ENCODE data around the gene CLEC18B.
"Not testable (repeated sequence)": the region's sequence is repeated elsewhere in the genome, so short reads cannot be mapped to it uniquely, and the experiment has no call there.

Gene CLEC18B

DNA sequence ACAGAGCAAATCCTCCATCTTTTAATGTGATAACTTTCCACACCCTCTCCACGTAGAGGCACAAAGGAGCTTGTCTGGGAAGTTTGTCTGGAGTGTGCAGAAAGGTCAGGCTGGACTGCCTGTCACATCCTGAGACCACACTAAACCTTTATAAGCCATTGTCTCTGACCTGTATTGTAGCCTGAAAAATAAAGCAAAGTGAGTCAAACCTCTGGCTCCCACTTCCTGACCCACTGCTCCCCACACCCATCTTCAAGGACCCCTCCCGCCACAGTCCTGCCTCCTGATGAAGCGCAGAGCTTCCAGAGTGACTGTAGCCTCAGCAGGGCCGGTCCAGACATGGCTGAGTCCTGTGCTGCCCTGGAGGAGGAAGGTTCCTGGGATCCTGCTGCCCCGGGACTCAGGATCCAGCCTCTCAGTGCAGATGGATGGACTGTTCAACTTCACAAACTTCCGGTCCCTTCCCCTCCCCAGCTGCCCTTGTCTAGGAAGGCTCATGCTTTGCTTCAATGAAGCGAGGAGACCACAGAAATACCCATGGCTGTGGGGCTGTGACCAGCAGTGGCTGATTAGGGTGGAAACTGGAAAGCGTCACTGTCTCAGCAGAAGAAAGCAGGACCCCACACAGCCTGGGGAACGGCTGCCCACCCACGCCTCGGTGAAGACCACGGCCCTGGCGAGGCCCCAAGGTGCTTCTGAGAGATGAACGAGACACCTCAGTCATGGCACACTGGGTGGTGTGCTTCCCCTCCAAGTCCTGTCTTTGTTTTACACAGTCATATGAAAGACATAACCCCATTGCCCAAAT lies 30.9 kb upstream of the CLEC18B start:
- Histone ChIP-seq H3K36me3 (ENCODE audit: insufficient read depth, low read length) (peaks cover 18% of the 10 kb centered on the region), H3K9me3 (ENCODE audit: control insufficient read depth, insufficient read depth, low read length) (no peaks in the 10 kb centered on the region), H3K9ac (ENCODE audit: low read depth, low read length) (no peak overlapping the region), H3K4me1 (ENCODE audit: insufficient read depth, low read length) (no peaks in the 10 kb centered on the region)

DNA sequence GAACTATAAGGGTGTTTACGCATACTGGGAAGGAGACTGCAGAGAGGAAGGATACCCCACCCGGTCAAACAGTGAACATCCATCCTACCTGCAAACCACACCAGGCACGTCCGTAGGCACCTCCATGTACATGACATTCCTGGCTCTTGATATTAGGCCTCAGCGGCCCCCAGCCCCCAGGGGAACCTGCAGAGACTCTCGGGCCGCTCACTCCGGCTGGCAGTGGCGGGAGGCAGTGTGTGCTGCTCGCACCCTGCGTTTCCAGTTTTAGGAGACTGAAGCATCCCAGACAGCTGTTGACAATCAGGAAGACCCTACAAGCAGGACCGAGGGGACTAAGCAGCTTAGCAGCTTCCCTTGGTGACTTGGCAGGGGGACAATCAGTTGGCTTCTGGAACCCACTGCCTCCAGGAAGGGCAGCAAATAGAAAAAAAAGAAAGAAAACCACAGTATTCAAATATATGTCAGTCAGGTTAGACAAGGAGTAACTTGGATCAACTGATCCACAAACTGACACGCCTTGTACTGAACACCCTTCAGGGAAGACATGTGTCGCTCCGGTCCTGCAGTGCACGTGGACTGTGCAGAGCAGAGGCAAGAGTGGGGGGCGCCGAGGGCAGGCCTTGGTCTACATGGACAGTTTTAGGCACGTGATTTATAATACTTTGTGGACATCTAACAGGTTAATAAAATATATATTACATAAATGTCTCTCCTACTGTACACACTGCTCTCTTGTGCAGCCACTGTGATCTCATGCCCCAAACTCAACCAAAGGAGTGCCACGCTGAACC lies 29.9 kb upstream of the CLEC18B start:
- no peaks in the 10 kb centered on the region for H3K9me3 ChIP-seq (ENCODE audit: control insufficient read depth, insufficient read depth, low read length)
- no peaks in the 10 kb centered on the region for H3K4me1 ChIP-seq (ENCODE audit: insufficient read depth, low read length)
- peaks cover 14% of the 10 kb centered on the region for H3K36me3 ChIP-seq (ENCODE audit: insufficient read depth, low read length)
- H3K9ac ChIP-seq (ENCODE audit: low read depth, low read length), result no peak overlapping the region

DNA sequence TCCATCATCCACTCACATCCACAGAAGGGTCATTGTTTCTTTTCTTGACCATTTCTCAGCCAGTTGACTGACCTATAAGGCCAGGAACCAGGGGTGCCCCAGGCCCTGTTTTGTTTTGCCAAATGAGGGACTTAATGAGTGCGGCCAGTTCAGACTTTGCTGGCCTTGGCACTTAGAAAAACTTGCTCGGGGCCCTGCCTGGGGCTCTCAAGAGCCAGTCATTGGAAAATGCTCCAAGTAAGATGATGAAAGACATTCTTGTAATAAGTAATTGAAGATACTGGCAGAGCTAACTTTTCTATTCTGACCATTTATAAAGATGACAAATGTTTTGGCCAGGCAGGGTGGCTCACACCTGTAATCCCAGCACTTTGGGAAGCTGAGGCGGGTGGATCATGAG lies 29.0 kb upstream of the CLEC18B start:
- peaks cover 6% of the 10 kb centered on the region; the same call in 1 of the 2 replicates for H3K36me3 ChIP-seq (ENCODE audit: insufficient read depth, low read length)
- H3K4me1 ChIP-seq (ENCODE audit: insufficient read depth, low read length), result no peaks in the 10 kb centered on the region
- H3K9me3 ChIP-seq (ENCODE audit: control insufficient read depth, insufficient read depth, low read length), result no peaks in the 10 kb centered on the region
- H3K9ac ChIP-seq (ENCODE audit: low read depth, low read length), result no peak overlapping the region

DNA sequence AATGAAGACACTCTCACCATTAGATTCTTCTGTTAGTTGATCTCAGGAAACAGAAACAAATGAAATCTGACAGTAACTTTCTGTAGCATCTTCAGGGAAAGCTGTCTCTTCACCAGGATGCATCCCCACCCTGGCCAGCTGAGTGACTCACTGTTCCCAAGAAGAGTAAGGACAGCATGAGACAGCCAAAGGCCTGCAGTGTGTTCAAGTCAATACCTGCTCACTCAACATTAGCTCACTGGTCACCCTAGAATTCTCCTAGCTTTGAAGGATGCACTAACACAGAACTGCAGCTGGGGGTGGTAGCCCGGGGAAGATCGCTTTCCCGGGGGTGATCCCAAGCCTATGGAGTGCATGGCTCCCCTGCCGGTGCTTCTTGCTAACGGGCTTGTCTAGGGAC lies 28.2 kb upstream of the CLEC18B start:
- Histone ChIP-seq H3K4me1 (ENCODE audit: insufficient read depth, low read length) (no peaks in the 10 kb centered on the region), H3K36me3 (ENCODE audit: insufficient read depth, low read length) (peaks cover 6% of the 10 kb centered on the region; the same call in 1 of the 2 replicates), H3K9me3 (ENCODE audit: control insufficient read depth, insufficient read depth, low read length) (no peaks in the 10 kb centered on the region), H3K9ac (ENCODE audit: low read depth, low read length) (no peak overlapping the region)

DNA sequence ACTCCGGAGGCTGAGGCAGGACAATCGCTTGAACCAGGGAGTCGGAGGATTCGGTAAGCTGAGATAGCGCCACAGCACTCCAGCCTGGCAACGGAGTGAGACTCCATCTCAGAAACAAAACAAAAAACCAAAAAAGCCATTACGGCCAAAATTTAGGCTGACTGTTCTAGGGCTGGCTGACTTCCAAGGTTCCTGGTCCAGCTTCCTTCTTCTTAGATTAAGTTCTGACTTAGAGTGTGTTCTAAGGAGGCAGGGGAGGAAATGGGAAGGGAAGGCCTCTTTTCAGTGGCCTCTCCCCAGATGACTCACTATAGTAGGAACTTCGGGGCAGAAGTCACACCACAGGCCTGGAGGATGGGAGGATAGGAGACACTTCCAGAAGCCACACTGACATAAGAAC lies 27.7 kb upstream of the CLEC18B start:
- H3K36me3 ChIP-seq (ENCODE audit: insufficient read depth, low read length), result peaks cover 6% of the 10 kb centered on the region; the same call in 1 of the 2 replicates
- H3K9ac ChIP-seq (ENCODE audit: low read depth, low read length), result no peak overlapping the region
- no peaks in the 10 kb centered on the region for H3K4me1 ChIP-seq (ENCODE audit: insufficient read depth, low read length)
- no peaks in the 10 kb centered on the region for H3K9me3 ChIP-seq (ENCODE audit: control insufficient read depth, insufficient read depth, low read length)

DNA sequence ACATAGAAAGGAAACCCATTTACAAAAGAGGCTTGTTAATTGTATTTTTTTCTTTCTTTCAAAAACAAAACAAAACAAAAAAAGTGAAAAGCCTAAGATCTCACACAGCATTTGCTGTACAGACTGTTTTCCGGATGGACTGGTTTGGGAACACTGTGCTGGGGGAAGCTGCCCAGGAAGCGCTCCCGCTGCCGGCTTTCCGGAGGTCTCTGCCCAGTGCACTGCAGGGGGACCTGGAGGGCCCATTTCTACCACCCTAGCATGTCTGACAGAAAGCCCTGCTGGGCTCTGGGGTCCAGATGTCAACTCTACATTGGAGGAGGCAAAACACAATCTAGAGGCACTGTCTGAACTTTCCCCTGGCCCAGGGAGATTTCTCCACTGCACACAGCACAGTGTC lies 26.3 kb upstream of the CLEC18B start:
- Histone ChIP-seq H3K9ac (ENCODE audit: low read depth, low read length) (no peak overlapping the region), H3K9me3 (ENCODE audit: control insufficient read depth, insufficient read depth, low read length) (no peaks in the 10 kb centered on the region), H3K36me3 (ENCODE audit: insufficient read depth, low read length) (0 out of 2 replicates have a peak, but pooled peaks cover under 1% of the 10 kb centered on the region), H3K4me1 (ENCODE audit: insufficient read depth, low read length) (no peaks in the 10 kb centered on the region)

DNA sequence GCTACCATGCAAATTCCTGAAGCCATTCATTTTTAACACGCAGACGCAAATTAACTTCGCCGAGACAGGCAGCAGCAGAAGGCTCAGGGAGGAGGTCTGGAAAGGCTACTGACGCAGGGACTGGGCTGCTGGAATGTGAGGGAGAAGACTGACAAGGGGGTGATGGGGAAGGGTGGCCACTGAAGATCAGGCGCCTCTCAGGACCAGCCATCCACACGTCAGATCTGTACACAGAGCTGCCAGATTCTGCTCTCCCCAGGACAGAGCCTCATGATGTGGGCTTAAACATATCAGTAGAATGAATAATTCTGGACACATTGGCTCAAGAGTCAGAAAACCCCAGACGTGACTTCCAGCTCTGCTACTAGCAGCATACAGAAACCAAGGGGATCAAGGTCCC lies 25.6 kb upstream of the CLEC18B start:
- no peaks in the 10 kb centered on the region for H3K4me1 ChIP-seq (ENCODE audit: insufficient read depth, low read length)
- H3K9ac ChIP-seq (ENCODE audit: low read depth, low read length), result no peak overlapping the region
- H3K9me3 ChIP-seq (ENCODE audit: control insufficient read depth, insufficient read depth, low read length), result no peaks in the 10 kb centered on the region
- no peaks in the 10 kb centered on the region for H3K36me3 ChIP-seq (ENCODE audit: insufficient read depth, low read length)

DNA sequence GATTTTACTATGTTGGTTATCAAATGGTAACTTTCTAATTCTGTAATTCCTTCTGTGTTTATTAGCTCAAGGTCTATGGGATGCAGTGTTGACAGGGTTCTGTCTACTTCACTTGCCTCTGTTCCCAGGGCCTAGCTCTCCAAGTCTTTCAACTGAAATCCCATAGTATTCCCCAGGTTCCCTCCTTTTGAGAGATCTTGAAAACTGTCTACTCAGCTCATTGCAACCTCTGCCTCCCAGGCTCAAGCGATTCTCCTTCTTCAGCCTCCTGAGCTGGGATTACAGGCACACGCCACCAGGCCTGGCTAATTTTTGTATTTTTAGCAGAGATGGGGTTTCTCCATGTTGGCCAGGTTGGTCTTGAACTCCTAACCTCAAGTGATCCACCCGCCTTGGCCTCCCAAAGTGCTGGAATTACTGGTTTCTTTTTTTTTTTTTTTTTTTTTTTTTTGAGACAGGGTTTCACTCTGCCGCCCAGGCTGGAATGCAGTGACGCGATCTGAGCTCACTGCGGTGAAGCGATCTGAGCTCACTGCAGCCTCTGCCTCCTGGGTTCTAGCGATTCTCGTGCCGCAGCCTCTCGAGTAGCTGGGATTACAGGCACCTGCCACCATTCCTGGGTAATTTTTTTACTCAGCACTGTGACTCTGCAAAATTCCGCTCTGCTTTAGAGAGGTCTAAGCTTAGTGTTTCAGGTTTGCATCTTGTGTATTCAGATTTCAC lies 22.5 kb upstream of the CLEC18B start:
- not testable (repeated sequence) for H3K9me3 ChIP-seq (ENCODE audit: control insufficient read depth, insufficient read depth, low read length); H3K36me3 ChIP-seq (ENCODE audit: insufficient read depth, low read length); H3K4me1 ChIP-seq (ENCODE audit: insufficient read depth, low read length); H3K9ac ChIP-seq (ENCODE audit: low read depth, low read length)

DNA sequence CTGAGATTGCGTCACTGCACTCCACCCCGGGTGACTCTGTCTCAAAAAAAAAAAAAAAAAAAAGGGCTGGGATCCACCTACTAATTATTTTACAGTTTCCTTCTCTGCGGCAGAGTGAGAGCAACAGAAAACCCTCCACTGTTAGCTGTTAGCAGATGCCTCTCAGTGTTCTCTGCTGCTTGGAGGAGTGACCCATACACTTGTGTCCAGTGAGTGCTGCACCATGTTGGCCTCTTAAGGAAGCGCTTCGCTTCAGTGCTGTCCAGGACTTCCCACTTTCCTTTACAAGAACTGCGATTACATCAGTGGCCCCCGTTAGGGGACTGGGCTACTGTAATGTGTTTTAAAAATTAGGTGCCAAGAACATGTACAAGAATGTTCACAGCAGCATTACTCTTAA lies 18.4 kb upstream of the CLEC18B start:
- Histone ChIP-seq H3K9ac (ENCODE audit: low read depth, low read length) (no peak overlapping the region), H3K4me1 (ENCODE audit: insufficient read depth, low read length) (no peaks in the 10 kb centered on the region), H3K36me3 (ENCODE audit: insufficient read depth, low read length) (peaks cover 3% of the 10 kb centered on the region; the same call in 1 of the 2 replicates), H3K9me3 (ENCODE audit: control insufficient read depth, insufficient read depth, low read length) (no peaks in the 10 kb centered on the region)

DNA sequence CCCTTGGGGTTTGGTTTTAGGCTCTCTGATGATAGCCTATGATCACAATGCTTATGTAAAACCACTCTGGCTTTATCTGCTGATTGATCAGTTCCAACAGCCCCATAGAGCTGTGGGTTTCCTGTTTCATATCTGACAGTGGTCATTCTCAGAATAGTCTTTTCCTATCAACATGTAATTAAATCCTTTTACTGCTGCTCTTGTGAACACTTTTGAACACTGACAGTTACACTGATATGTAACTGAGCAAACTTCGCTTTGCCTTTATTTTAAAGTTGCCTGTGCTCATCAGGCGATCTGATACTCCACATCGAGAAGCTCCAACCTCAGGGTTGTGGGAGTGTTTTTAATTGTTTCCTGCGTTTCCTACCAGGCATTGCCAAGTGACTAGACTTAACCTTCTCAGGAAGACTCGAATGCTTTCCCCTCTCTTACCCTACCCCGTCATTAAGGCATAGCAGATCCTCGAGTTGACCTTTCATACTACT lies 17.3 kb upstream of the CLEC18B start:
- H3K9ac ChIP-seq (ENCODE audit: low read depth, low read length), result no peak overlapping the region
- H3K4me1 ChIP-seq (ENCODE audit: insufficient read depth, low read length), result no peaks in the 10 kb centered on the region
- H3K36me3 ChIP-seq (ENCODE audit: insufficient read depth, low read length), result peaks cover 3% of the 10 kb centered on the region; the same call in 1 of the 2 replicates
- H3K9me3 ChIP-seq (ENCODE audit: control insufficient read depth, insufficient read depth, low read length), result no peaks in the 10 kb centered on the region

DNA sequence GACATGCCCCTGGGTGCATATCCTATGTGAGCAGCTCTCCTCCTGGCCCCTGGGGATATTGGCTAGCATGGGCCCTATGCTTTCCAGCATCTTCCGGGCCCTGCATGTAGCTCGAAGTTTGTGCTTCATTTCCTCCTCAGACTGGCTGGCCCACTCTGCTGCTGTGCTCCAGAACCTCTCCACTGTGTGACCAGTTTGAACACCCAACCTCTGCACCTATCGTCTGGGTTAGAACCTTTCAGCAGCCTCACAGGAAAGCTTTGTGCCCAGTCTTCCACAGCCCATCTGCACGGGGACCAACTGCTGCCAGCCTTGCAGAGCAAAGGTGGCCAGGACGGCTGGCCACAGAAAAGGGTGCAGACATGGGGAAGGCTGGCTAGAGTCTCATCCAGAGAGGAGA lies 10.2 kb upstream of the CLEC18B start:
- H3K9ac ChIP-seq (ENCODE audit: low read depth, low read length), result no peak overlapping the region
- H3K36me3 ChIP-seq (ENCODE audit: insufficient read depth, low read length), result no peaks in the 10 kb centered on the region
- H3K9me3 ChIP-seq (ENCODE audit: control insufficient read depth, insufficient read depth, low read length), result no peaks in the 10 kb centered on the region

DNA sequence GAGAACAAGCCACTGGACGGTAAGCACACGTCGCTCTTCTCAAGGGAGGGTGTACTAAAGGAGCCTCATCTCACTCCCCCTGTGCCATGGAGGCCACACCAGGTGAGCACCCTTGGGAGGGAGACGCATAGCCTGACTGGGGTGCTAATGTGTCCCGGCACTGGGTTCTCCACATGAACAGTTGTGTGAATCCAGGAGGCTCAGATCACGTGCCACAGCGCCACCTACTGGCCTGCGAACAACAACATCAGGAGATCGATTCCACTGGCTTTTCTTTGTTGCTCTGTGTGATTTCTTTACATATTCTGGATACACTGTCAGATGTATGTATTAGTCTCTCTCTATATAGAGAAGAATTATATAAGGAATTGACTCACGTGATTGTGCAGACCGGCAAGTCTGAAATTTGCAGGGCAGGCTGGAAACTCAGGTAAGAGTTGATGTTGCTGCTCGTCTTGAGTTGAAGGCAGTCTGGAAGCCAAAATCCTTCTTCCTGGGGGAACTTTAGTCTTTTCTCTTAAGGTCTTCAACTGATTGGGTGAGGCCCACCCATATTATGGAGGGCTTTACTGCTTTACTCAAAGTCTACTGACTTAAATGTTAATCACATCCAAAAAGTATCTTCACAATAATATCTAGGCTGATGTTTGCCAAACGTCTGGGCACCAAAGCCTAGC lies 8.9 kb upstream of the CLEC18B start:
- not testable (repeated sequence) for H3K36me3 ChIP-seq (ENCODE audit: insufficient read depth, low read length); H3K9ac ChIP-seq (ENCODE audit: low read depth, low read length); H3K9me3 ChIP-seq (ENCODE audit: control insufficient read depth, insufficient read depth, low read length); H3K4me1 ChIP-seq (ENCODE audit: insufficient read depth, low read length)

More for the DNA sequence above, 10.2 kb upstream of the CLEC18B start:
- peaks cover 6% of the 10 kb centered on the region; the same call in 1 of the 2 replicates for H3K4me1 ChIP-seq (ENCODE audit: insufficient read depth, low read length)

DNA sequence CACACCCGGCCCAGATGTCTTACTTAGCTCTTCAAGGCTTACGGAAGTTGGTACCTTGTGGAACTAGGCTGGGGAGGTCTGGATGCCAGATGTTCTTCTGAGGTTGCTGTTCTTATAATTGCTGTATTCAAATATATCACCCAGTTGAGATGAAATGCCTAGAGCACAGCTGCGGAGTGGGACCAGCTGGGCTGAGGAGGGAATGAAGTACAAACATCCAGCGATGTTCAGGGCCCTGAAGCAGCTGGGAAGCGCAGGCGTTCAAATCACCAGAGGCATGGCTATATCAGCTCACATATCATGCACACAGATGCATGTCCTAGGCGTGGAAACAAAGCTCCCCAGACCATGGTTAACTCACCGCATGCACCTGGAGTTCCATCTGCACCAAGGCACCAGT lies 7.2 kb upstream of the CLEC18B start:
- H3K4me1 ChIP-seq (ENCODE audit: insufficient read depth, low read length); H3K9me3 ChIP-seq (ENCODE audit: control insufficient read depth, insufficient read depth, low read length); H3K9ac ChIP-seq (ENCODE audit: low read depth, low read length); H3K36me3 ChIP-seq (ENCODE audit: insufficient read depth, low read length): not testable (repeated sequence)

DNA sequence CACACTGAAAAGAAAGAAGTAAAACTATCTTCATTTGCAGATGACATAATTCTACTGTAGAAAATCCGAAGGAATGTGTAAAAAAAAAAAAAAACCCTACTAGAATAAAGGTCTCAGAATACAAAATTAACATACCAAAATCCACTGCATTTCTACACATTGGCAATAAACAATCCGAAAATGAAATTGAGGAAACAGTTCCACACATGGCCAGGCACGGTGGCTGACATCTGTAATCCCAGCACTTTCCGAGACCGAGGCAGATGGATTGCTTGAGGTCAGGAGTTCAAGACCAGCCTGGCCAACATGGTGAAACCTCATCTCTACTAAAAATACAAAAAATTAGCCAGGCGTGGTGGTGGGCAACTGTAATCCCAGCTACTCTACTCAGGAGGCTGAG lies 4.5 kb upstream of the CLEC18B start:
- H3K9me3 ChIP-seq (ENCODE audit: control insufficient read depth, insufficient read depth, low read length); H3K36me3 ChIP-seq (ENCODE audit: insufficient read depth, low read length); H3K9ac ChIP-seq (ENCODE audit: low read depth, low read length); H3K4me1 ChIP-seq (ENCODE audit: insufficient read depth, low read length): not testable (repeated sequence)
